Fibroblast of the aortic adventitia (primary cell): ENCODE data around the gene MREG. TPM values are rescaled to one million over a fixed set of nuclear protein-coding genes. Genes with fewer than 3 reads are reported as not detected.

Source experiments
- DNase-seq: peaks from one replicate; pipeline ENCODE4 v3.0.0-alpha.2; 2010; ENCODE audit warnings: low read depth
- H3K4me3 ChIP-seq: 2 replicates; pipeline ENCODE4 v1.5.1; 2011; ENCODE audit warnings: low read depth, mild to moderate bottlenecking, control low read depth, low read length, moderate library complexity
- CTCF ChIP-seq: IDR thresholded peaks from 2 replicates; pipeline ENCODE4 v1.5.1; 2011; ENCODE audit warnings: mild to moderate bottlenecking, low read length, control low read depth, inconsistent platforms; ENCODE audit not compliant: insufficient read depth
- total RNA-seq: library from RNA; depleted of rRNA; stranded (reverse); fragments of >200 nt; gene quantifications from 2 replicates; pipeline ENCODE4 v1.2.3, GENCODE V29; 2012; ENCODE audit warnings: low replicate concordance

Gene MREG
- total RNA-seq, 1 donor, result 2.8 TPM

GRCh38 chr2:215899141-215900074 is 113.9 kb downstream of the MREG start:
- TF ChIP-seq CTCF, result no peak
- H3K4me3 ChIP-seq, result no peak overlapping the region
- DNase-seq, result peak; percentile 91

GRCh38 chr2:215898363-215898762 is 115.0 kb downstream of the MREG start:
- DNase-seq, result no peak
- H3K4me3 ChIP-seq, result no peak overlapping the region
- TF ChIP-seq CTCF, result no peak

DNA sequence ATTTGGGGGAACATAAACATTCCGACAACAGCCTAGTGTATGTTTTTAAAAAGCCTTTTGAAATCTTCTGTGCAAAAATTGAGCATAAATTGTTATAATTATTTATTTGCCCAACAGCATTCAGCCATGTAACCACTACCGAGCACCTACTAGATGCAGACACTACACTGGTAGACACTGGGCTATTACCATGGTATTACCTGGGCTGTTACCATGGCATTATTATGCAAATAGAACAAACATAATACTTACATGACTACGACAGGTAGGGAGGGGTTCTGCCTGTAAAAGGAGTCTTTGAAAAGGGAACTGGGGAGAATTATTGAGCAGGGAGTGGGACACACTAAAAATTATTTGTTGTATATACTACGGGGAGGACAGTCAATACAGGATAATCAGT is 116.4 kb downstream of the MREG start:
- no peak overlapping the region for H3K4me3 ChIP-seq
- no peak for TF ChIP-seq CTCF
- no peak for DNase-seq

DNA sequence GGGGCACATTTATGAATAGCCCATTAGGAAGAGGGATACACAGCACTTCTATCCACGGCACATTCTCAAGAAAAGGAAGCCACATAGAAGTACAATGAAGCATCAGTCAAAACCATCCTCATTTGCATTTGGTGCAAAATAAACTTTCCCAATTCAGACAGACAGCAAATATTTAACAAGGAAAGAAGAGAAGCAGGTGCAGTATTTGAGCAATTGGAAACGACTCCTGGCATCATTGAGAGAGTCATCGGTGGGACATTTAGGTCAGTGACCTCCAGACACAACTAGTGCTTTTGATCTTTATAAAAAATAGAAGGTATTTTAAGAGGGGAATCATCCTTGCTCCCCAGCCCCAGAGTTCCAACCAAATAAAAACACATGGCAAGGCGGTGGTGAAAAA is 118.0 kb downstream of the MREG start:
- no peak overlapping the region for H3K4me3 ChIP-seq
- no peak for TF ChIP-seq CTCF
- no peak for DNase-seq

Other genes starting within 250 kb of the MREG start
- 4.8 and 7.0 TPM in 2 replicates for gene PECR, start 68.3 kb upstream of the MREG start, total RNA-seq
- gene TMEM169, start 68.4 kb upstream of the MREG start, total RNA-seq, result 0.36 TPM in 1 of 2 replicates, not detected in the other
- gene XRCC5, start 95.8 kb upstream of the MREG start, total RNA-seq, result 212 and 271 TPM in 2 replicates